HUES48 (cell line): ENCODE data around the gene ENPP3.
A peak's percentile ranks its signal among the peaks of the same experiment; 100 is the strongest.

Experiments used
- H3K27ac ChIP-seq: one replicate; pipeline ENCODE4 v1.7.0; 2013; ENCODE audit warnings: low read depth, low read length, inconsistent platforms
- H3K27me3 ChIP-seq: 2 replicates; pipeline ENCODE4 v1.6.1; 2013; ENCODE audit warnings: mild to moderate bottlenecking, low read length; ENCODE audit not compliant: control insufficient read depth, insufficient read depth
- H3K36me3 ChIP-seq: 2 replicates; pipeline ENCODE4 v1.6.1; 2013; ENCODE audit warnings: low read length; ENCODE audit not compliant: control insufficient read depth, insufficient read depth
- H3K4me1 ChIP-seq: 2 replicates; pipeline ENCODE4 v1.6.1; 2013; ENCODE audit warnings: mild to moderate bottlenecking, low read length; ENCODE audit not compliant: control insufficient read depth, insufficient read depth
- H3K4me3 ChIP-seq: 2 replicates; pipeline ENCODE4 v1.5.1; 2013; ENCODE audit warnings: mild to moderate bottlenecking, low read depth, low read length
- H3K9ac ChIP-seq: 2 replicates; pipeline ENCODE4 v1.6.1; 2013; ENCODE audit warnings: mild to moderate bottlenecking, low read depth, low read length, moderate library complexity
- H3K9me3 ChIP-seq: 2 replicates; pipeline ENCODE4 v1.6.1; 2013; ENCODE audit warnings: low read length; ENCODE audit not compliant: control insufficient read depth, insufficient read depth

ENPP3 gene

GRCh38 chr6:131733376-131734016 lies 96.4 kb downstream of the ENPP3 start:
- Histone ChIP-seq H3K36me3 (no peaks in the 10 kb centered on the region), H3K27me3 (no peaks in the 10 kb centered on the region), H3K9me3 (no peaks in the 10 kb centered on the region), H3K4me3 (no peak overlapping the region), H3K9ac (no peak overlapping the region), H3K27ac (no peak overlapping the region), H3K4me1 (no peaks in the 10 kb centered on the region)

GRCh38 chr6:131736003-131736596 lies 99.0 kb downstream of the ENPP3 start:
- Histone ChIP-seq H3K4me1 (no peaks in the 10 kb centered on the region), H3K4me3 (no peak overlapping the region), H3K36me3 (no peaks in the 10 kb centered on the region), H3K9ac (no peak overlapping the region), H3K27ac (no peak overlapping the region), H3K27me3 (no peaks in the 10 kb centered on the region), H3K9me3 (no peaks in the 10 kb centered on the region)

- no peaks in the 10 kb centered on the region for H3K36me3 ChIP-seq
These were observed 99.7 kb downstream of the ENPP3 start for GRCh38 chr6:131736811-131737210.

GRCh38 chr6:131739136-131739535 lies 102.0 kb downstream of the ENPP3 start:
- Histone ChIP-seq H3K9ac (no peak overlapping the region), H3K36me3 (no peaks in the 10 kb centered on the region), H3K9me3 (no peaks in the 10 kb centered on the region), H3K27ac (no peak overlapping the region), H3K27me3 (no peaks in the 10 kb centered on the region), H3K4me3 (no peak overlapping the region), H3K4me1 (peaks cover 5% of the 10 kb centered on the region)

More at GRCh38 chr6:131736811-131737210, 99.7 kb downstream of the ENPP3 start:
- Histone ChIP-seq H3K9me3 (no peaks in the 10 kb centered on the region), H3K4me1 (no peaks in the 10 kb centered on the region), H3K9ac (no peak overlapping the region), H3K27ac (no peak overlapping the region), H3K4me3 (no peak overlapping the region), H3K27me3 (no peaks in the 10 kb centered on the region)

- Histone ChIP-seq H3K27ac (no peak overlapping the region), H3K4me3 (no peak overlapping the region), H3K36me3 (no peaks in the 10 kb centered on the region), H3K4me1 (peaks cover 15% of the 10 kb centered on the region), H3K27me3 (no peaks in the 10 kb centered on the region), H3K9ac (no peak overlapping the region), H3K9me3 (no peaks in the 10 kb centered on the region)
These were observed 103.1 kb downstream of the ENPP3 start for GRCh38 chr6:131740161-131740560.

GRCh38 chr6:131741688-131742393 lies 104.7 kb downstream of the ENPP3 start:
- no peaks in the 10 kb centered on the region for H3K36me3 ChIP-seq

GRCh38 chr6:131744432-131745287 lies 107.6 kb downstream of the ENPP3 start:
- Histone ChIP-seq H3K27ac (peak overlapping the region; percentile 72), H3K27me3 (no peaks in the 10 kb centered on the region), H3K4me1 (peaks cover 16% of the 10 kb centered on the region)

More at GRCh38 chr6:131741688-131742393, 104.7 kb downstream of the ENPP3 start:
- H3K4me3 ChIP-seq: no peak overlapping the region
- no peak overlapping the region for H3K9ac ChIP-seq
- no peak overlapping the region for H3K27ac ChIP-seq
- no peaks in the 10 kb centered on the region for H3K27me3 ChIP-seq
- no peaks in the 10 kb centered on the region for H3K9me3 ChIP-seq
- H3K4me1 ChIP-seq: peaks cover 16% of the 10 kb centered on the region

GRCh38 chr6:131745476-131745875 lies 108.4 kb downstream of the ENPP3 start:
- Histone ChIP-seq H3K9ac (no peak overlapping the region), H3K27me3 (no peaks in the 10 kb centered on the region), H3K9me3 (no peaks in the 10 kb centered on the region), H3K36me3 (no peaks in the 10 kb centered on the region), H3K4me3 (no peak overlapping the region), H3K27ac (peak overlapping the region; percentile 27), H3K4me1 (peaks cover 16% of the 10 kb centered on the region)

More at GRCh38 chr6:131744432-131745287, 107.6 kb downstream of the ENPP3 start:
- Histone ChIP-seq H3K9me3 (no peaks in the 10 kb centered on the region), H3K36me3 (no peaks in the 10 kb centered on the region), H3K4me3 (peak overlapping the region; percentile 30), H3K9ac (peak overlapping the region; percentile 12; the same call in 1 of the 2 replicates)

- H3K36me3 ChIP-seq: no peaks in the 10 kb centered on the region
- no peaks in the 10 kb centered on the region for H3K27me3 ChIP-seq
- H3K4me3 ChIP-seq: no peak overlapping the region
- no peak overlapping the region for H3K27ac ChIP-seq
- H3K9ac ChIP-seq: no peak overlapping the region
- H3K9me3 ChIP-seq: no peaks in the 10 kb centered on the region
- peaks cover 16% of the 10 kb centered on the region for H3K4me1 ChIP-seq
These were observed 110.8 kb downstream of the ENPP3 start for GRCh38 chr6:131747821-131748353.

- no peaks in the 10 kb centered on the region for H3K36me3 ChIP-seq
- H3K4me3 ChIP-seq: no peak overlapping the region
- peaks cover 13% of the 10 kb centered on the region for H3K4me1 ChIP-seq
- no peaks in the 10 kb centered on the region for H3K9me3 ChIP-seq
- H3K27ac ChIP-seq: no peak overlapping the region
- no peak overlapping the region for H3K9ac ChIP-seq
- H3K27me3 ChIP-seq: no peaks in the 10 kb centered on the region
These were observed 111.9 kb downstream of the ENPP3 start for GRCh38 chr6:131749023-131749422.
